Measurements from ENCODE around the gene PRICKLE1. TPM values are rescaled to one million over a fixed set of nuclear protein-coding genes. Genes with fewer than 3 reads are reported as not detected.

The PRICKLE1 gene
- total and polyA plus RNA-seq, 10 of the 15 experiments (the other 5 are each of a cell fraction or from before 2014, with no cell fraction given) = 0.47 to 2.8 (median 0.86) TPM

GRCh38 chr12:42638011-42638410, 48.5 kb upstream of the PRICKLE1 start:
- TF ChIP-seq EZH2 (IDR thresholded peaks at IDR 0.05; ENCODE audit: borderline replicate concordance, control insufficient read depth, low read depth, low read length) = no peak
- no peak for TF ChIP-seq ESRRA (IDR thresholded peaks at IDR 0.05; ENCODE audit: low read length)
- no peak for TF ChIP-seq YBX1 (IDR thresholded peaks at IDR 0.05)
- TF ChIP-seq MTA2 (IDR thresholded peaks at IDR 0.05; ENCODE audit: low read depth) = no peak
- no peak for TF ChIP-seq ATF3 (IDR thresholded peaks at IDR 0.05; ENCODE audit: borderline replicate concordance, extremely low read depth, low read depth, low read length)
- Histone ChIP-seq H3K79me2 (ENCODE audit: control insufficient read depth, insufficient read depth, low read length) (no peaks in the 10 kb centered on the region), H3K9ac (ENCODE audit: control insufficient read depth, insufficient read depth, low read length) (no peak overlapping the region), H3K4me2 (ENCODE audit: control insufficient read depth, insufficient read depth) (no peak overlapping the region), H4K20me1 (ENCODE audit: control insufficient read depth, insufficient read depth) (no peaks in the 10 kb centered on the region), H3K27me3 (replicated peaks in 1 of 2; ENCODE audit: control insufficient read depth in 2 of 2, insufficient read depth in 2 of 2, low read length in 1 of 2) (no peaks in the 10 kb centered on the region), H3K27ac (ENCODE audit: control insufficient read depth, insufficient read depth) (no peak overlapping the region), H2AFZ (ENCODE audit: control insufficient read depth, low read depth, low read length) (no peak overlapping the region), H3K36me3 (ENCODE audit: control insufficient read depth in 2 of 2, insufficient read depth in 2 of 2, low read length in 1 of 2) (no peaks in the 10 kb centered on the region), H3K4me1 (ENCODE audit: control insufficient read depth, insufficient read depth, low read length) (no peaks in the 10 kb centered on the region), H3K9me3 (replicated peaks; ENCODE audit: control insufficient read depth, insufficient read depth, low read length) (no peaks in the 10 kb centered on the region), H3K4me3 (no peak overlapping the region)
- BruUV-seq (replicated peaks) = no TSS peak
- ChIA-PET RAD21 (ENCODE audit: unreplicated experiment) (no interaction called here), SMC1A (ENCODE audit: uncharacterized antibody, unreplicated experiment) (no interaction called here), POLR2A (no interaction called here), CTCF (interaction anchor here (0.8 kb wide), 1 partner anchor 11 kb away, joined by 3 read pairs; no protein-coding TSS in a partner anchor)
- FAIRE-seq (no peak), ATAC-seq (no peak), DNase-seq (ENCODE audit: low read depth, low spot score) (no peak)
- intact Hi-C loops (cut with micrococcal nuclease; ENCODE audit: unreplicated experiment) (no loop called here), in situ Hi-C loops (cut with MboI) (no loop called here)

GRCh38 chr12:42636993-42637392, 47.4 kb upstream of the PRICKLE1 start:
- no peaks in the 10 kb centered on the region for H3K36me3 ChIP-seq (ENCODE audit: control insufficient read depth in 2 of 2, insufficient read depth in 2 of 2, low read length in 1 of 2)
- ChIA-PET RAD21 (ENCODE audit: unreplicated experiment) (no interaction called here), SMC1A (ENCODE audit: uncharacterized antibody, unreplicated experiment) (no interaction called here), CTCF (no interaction called here), POLR2A (no interaction called here)
- no peak overlapping the region for H3K4me2 ChIP-seq (ENCODE audit: control insufficient read depth, insufficient read depth)
- ATAC-seq (no peak), DNase-seq (ENCODE audit: low read depth, low spot score) (no peak), FAIRE-seq (no peak)
- H3K9ac ChIP-seq (ENCODE audit: control insufficient read depth, insufficient read depth, low read length) = no peak overlapping the region
- no TSS peak for BruUV-seq (replicated peaks)
- H3K4me3 ChIP-seq = no peak overlapping the region
- in situ Hi-C loops (cut with MboI) (no loop called here), intact Hi-C loops (cut with micrococcal nuclease; ENCODE audit: unreplicated experiment) (no loop called here)
- WGBS (ENCODE audit: insufficient coverage, insufficient replicate concordance, low lambda C conversion rate, missing lambda C conversion rate) = 86% methylated on average over 21 of the region's 21 CpGs
- no peaks in the 10 kb centered on the region for H3K9me3 ChIP-seq (replicated peaks; ENCODE audit: control insufficient read depth, insufficient read depth, low read length)
- no peak overlapping the region for H3K27ac ChIP-seq (ENCODE audit: control insufficient read depth, insufficient read depth)
- H3K4me1 ChIP-seq (ENCODE audit: control insufficient read depth, insufficient read depth, low read length) = no peaks in the 10 kb centered on the region
- no peaks in the 10 kb centered on the region for H3K27me3 ChIP-seq (replicated peaks in 1 of 2; ENCODE audit: control insufficient read depth in 2 of 2, insufficient read depth in 2 of 2, low read length in 1 of 2)
- no peaks in the 10 kb centered on the region for H3K79me2 ChIP-seq (ENCODE audit: control insufficient read depth, insufficient read depth, low read length)
- H2AFZ ChIP-seq (ENCODE audit: control insufficient read depth, low read depth, low read length) = no peak overlapping the region
- H4K20me1 ChIP-seq (ENCODE audit: control insufficient read depth, insufficient read depth) = no peaks in the 10 kb centered on the region
- TF ChIP-seq HSF1 (IDR thresholded peaks at IDR 0.05; ENCODE audit: low read depth, low read length) = no peak

All from GM12878 (cell line).